HT1080 (cell line): ENCODE measurements around the gene MINDY4. TPM values are rescaled to one million over a fixed set of nuclear protein-coding genes. Genes with fewer than 3 reads are reported as not detected.
"Not testable (repeated sequence)": the region's sequence is repeated elsewhere in the genome, so short reads cannot be mapped to it uniquely, and the experiment has no call there.

Experiments
- DNase-seq: peaks from one replicate; pipeline ENCODE4 v3.0.0-alpha.2; 2015; ENCODE audit warnings: low read depth
- total RNA-seq: library from RNA; depleted of rRNA; stranded (reverse); fragments of >200 nt; shearing (Covaris generic); gene quantifications from 2 replicates; pipeline ENCODE4 v1.2.3, GENCODE V29; 2014

Gene MINDY4
- total RNA-seq, 1 experiment from 2014 or later = 1.8 TPM

DNA sequence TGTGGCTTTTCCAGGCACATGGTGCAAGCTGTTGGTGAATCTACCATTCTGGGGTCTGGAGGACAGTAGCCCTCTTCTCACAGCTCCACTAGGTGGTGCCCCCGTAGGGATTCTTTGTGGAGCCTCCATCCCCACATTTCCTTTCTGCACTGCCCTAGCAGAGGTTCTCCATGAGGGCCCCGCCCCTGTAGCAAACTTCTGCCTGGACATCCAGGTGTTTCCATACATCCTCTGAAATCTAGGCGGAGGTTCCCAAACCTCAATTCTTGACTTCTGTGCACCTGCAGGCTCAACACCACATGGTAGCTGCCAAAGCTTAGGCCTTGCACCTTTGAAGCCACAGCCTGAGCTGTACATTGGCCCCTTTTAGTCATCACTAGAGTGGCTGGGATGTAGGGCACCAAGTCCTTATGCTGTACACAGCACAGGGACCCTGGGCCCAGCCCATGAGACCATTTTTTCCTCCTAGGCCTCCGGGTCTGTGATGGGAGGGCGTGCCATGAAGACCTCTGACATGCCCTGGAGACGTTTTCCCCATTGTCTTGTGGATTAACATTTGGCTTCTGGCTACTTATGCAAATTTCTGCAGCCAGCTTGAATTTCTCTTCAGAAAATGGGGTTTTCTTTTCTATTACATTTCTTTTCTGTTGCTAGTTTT lies 62.9 kb downstream of the MINDY4 start:
- DNase-seq = not testable (repeated sequence)

DNA sequence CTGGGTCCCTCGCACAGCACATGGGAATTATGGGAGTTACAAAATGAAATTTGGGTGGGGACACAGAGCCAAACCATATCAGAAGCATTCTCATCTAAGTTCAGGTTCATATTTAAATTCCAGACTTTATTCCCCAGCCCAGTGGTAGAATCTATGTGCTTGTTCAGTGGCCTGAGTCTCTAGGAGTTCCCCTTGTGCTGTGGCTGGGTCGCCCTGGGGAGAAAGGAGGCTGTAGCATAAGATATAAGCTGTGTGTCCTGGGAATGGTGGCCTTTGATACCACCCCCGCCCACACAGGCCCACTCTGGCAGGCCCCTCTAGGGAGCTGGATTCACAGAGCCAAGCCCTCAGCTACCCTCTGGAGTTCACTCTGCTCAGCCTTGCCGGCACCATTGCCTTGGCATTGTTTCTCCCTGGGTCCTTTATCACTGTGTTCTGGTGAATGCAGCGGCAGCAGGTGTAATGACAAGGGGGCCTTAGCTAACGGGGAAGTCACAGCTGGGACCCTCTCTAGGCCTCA lies 64.2 kb downstream of the MINDY4 start:
- no peak for DNase-seq

DNA sequence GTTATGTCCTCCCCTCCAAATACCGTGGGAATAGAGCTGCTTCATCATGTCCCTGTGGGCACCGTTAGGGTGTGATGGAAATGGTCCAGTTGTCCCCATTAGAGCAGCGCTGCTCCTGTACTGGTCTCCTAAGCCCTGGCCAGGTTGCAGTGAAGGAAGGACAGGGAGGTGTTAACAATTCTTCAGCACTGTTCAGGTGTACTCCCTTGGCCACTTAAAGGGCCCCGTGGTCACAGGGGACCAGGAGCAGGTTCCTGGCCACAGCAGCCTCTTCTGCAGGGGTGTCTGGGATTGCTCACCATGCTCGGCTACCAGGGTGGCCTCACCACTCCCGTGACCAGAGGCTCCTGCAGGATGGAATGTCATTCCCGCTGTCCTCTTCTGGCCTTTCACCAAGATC lies 65.8 kb downstream of the MINDY4 start:
- DNase-seq = no peak

DNA sequence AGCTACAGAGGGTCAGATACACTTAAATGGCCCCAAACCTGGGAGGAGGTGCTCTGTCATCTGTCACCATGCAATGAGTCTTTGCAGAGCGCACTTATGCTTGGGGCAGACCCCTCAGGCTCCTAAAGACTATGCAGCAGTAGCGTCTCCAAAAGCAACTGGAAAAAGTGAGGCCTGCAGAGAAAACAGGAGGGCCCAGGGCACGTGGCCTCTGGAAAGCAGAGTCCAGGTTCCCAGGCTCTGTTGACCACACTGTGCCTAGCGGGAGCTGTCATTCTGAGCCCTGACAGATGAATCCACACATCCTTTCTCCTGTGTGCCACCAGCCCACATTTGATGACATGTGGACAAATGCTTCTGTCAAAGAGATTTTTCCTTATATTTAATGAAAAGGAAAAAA lies 66.4 kb downstream of the MINDY4 start:
- DNase-seq = no peak

DNA sequence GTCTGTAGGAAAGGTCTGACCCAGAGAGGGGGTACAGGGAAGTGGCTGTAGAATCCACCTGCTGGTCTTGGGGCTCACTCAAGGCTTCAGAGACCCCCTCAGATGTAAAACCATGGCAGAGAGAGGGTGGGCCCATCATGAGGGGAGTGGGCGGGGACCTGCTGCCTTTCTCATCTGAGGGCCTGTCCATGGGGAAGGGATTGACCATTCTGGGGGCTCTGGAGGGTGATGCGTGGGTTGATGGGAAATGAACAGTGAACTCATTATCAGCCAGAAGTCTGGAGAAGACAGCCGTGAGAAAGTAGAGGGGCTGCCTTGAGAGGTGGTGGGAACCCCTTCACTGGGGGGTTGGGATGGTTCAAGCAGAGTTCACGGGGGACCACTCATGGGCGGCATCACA lies 66.8 kb downstream of the MINDY4 start:
- no peak for DNase-seq

DNA sequence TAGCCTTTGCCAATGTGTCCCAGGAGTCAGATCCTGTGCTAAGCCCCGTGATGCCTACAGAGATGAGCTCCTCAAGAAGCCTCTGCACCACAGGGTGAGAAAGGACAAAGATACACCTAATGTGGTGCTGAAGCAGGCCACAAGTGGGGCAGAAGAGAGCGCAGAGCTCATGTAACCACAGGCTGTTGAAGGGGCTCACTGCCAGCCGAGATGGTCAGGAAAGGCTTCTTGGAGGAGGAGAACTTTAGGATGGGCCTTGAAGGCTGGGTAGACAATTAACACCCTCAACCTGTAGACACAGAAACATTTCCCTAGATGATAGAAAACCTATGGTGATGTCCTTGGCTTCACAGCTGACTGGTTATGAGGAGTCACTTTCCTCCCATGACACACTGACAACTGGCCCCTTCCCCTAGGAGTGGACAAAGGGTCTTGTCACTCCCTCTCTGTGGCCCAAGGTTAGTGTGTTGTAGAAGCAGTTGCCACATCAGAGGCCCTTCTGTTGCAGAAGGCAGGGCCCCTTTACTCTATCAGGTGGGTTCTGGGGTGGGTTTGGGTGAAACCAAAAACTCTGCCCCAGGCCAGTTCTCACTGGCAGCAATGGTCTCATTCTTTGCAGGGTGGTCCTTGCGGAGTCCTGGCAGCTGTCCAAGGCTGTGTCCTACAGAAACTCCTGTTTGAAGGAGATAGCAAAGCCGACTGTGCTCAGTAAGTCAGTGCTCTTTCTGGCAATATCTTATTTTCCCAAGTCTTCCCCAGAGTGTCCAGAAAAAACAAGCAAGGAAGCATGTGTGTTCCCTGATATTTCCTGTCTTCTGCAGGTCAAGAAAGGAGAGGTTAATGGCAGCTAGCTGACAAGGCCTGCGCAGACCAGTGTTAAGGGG lies 69.2 kb downstream of the MINDY4 start:
- DNase-seq = no peak

DNA sequence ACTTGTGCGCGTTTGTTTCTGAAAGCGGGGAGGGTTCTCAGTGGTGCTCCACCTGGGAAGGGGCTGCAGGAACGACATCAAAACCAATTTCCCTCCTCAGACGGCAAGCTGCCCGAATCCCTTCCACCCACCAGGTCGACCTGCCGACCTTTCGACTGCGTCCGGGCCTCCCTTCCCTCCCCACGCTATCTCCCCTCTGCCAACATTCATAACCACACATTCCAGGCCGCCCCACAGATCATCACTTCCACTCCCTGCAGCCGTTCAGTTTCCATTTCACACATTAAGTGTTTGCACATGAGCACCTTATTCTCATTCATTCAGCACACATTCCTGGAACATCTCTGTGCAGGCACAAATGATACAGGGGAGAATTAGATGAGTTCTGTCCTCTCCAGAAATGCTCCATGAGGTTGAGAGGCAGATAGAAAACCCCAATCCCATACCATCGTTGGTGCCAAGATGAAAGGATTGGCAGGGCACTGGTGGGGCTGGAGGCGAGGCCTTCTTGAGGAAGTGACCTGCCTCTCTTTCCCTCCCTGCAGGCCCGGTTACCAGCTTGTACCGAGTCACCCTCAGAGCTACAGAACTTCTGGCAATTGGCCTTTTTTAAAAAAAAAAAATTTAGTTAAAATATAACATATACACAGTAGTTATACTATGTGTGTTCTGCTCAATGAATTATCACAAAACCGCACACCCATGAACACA lies 70.0 kb downstream of the MINDY4 start:
- no peak for DNase-seq

DNA sequence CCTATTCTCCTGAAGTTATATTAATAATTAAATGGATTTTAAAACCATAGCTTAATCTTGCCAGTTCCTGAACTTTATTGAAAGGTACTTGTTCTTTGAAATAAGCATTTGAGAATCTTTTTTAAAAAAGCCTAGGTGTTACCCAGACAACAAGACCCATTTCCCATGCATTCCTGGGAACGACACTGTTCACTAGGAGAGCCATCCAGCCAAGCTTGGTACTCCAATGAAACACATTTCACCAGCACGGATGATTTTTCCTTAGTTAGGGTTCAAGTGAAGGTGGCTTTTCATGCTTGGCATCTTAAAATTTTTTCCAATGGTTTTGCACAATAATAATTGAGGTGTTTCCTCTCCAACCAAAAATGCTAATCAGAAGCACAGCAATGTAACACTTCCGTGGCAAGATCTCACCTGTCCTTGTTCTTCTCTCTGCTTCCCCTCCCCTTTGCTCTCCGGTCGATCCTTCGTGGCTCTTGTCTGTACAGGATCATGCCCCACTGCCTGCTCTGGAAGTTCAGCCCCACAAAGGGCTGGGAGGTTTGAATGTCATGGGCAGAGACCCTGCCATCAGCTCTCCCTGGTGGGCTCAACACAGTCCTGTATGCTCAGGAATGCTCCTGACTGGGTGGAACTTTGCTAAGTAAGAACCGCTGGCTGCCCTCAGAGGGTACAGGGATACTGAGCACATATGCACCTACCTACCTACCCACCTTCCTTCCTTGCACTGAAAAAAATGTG lies 70.8 kb downstream of the MINDY4 start:
- no peak for DNase-seq

DNA sequence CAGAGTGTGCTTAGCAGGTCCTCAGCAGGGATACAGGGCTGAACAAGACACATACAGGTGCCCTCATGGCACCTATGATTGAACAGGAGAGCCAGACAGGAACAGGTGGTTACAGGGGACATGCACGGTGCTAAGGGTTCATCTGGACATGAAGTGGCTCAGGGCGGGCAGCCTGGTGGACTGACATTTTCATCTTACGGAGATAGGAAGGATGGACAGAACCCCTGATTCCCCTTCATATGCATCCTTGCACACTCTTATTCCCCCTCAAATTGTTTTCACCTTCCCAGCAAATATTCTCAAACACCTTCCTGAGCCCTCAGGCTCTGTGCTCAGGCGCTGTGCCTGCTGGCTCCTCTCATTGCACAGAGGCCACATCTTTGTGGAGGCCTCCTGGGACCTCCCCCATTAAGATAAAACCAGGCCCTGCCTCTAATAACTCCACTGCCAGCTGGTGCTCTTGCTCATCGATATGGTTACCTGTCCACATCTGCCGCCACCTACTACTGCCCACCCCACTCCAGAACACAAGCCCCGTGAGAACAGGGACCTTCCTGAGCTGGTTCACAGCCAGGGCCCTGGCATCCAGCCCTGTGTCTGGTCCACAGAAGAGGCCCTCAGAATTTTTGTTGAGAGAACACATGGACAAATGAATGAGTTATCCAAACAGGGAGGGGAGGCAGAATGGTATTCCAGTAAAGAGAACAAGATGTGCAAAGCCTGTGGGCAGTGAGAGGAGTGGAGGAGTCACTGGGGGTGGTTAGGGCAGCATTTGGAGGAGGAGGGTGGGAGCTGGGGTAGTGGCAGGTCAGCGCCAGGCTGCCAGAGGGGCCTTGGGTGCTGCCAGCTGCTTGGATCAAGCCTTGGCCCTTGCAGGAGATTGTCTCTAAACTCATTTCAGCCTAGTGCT lies 71.6 kb downstream of the MINDY4 start:
- DNase-seq = no peak

DNA sequence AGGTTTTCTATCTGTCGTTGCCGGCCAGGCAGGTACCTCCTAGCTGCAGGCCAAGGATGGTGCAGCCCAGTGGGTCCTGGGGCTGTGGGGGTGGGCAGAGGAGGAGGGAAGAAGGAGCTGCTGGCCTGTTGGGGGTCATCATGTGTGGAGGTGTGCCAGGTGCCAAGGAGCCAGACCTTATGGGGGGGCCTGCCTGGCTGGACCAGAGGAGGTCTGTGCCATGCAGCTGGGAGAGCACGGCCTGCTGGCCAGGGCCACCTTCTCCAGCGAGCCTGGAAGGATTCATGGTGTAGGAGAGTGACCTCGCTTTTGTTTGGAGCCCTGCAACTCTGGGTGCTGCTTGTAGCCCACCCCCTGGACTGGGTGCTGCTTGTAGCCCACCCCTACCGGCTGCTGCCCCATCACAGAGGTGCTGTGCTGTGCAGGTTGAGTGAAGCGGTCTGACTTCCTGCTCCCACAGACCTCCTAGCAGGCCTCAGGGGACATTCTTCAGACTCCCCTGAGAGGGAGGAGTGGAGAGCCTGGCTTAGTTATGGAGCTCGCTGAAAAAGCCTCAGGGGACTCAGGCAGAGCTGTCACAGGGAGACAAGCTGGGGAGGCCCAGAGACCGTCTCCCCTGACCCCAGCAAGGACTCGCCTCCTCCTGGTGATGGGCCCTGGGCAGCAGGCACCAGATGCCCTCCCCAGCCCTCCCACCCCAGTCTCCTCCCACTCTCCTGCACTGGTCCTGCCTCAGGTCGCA lies 72.7 kb downstream of the MINDY4 start:
- DNase-seq = no peak

DNA sequence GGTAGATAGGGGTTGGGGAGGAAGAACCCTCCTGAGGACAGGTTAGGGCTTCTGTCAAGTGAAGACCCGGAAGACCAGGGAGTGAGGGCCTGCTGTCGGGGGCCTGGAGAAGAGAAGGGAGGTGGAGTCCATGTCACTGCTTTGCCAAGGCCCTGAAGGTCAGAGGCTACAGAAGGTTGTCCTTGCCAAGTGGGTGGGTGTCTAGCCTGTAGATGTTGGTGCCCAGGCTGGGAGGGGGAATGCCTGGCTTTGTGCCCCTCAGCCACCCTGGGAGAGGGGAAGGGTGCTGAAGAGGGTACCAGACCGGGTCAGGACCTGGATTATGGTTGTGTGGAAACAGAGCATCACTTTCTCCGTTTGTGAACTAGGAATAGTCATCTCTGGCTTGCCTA lies 73.3 kb downstream of the MINDY4 start:
- DNase-seq = no peak

DNA sequence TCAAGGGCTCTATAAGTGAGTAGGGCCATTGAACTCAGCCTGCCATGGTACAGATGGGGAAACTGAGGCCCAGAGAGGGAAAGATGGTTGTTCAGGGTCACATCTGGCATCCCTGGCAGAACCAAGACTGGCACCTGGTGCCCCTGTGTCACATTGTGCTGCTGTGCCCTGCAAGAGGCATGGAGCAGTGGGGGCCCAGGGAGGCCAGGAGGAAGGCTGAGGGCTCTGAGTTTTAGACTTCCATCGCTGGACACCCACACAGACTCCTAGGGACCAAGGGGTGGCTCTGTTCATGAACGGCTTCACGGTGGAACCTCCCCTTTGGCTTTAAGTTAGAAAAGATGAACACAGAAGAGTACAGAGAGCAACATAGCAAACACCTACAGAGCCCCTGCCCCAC lies 73.7 kb downstream of the MINDY4 start:
- DNase-seq = no peak

DNA sequence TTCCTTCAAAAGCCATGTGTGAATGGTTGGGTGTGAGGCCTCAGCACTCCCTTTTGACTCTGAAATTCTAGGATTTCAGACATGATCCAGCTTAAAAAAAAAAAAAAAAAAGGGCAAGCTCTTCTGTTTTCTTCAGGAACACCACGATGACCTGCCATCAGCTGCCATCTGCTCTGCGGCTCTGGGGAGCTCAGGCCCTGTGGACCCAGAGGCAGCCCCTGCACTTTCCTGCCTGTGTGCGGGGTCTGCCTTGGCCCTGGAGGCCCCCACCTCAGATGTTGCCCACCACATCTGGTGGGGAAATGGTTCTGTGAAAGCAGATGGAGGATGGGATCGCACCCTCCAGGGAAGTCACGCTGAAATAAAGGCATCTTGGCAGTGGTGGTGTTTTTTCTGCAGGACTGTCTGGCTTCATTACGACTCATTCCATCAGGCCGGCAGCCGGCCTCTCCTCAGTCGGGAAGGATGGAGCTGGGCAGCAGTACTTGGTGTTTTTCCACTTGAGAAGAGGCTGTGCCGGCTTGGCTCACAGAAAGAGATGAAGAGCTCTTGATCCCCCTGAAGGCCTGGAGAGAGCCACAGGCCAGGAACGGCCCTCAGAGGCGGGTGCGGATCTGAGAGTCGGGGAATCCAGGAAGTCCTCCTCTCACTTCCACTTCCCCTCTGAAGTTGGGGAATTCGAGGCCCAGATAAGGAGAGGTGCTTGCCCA lies 74.4 kb downstream of the MINDY4 start:
- DNase-seq = peak; percentile 42

DNA sequence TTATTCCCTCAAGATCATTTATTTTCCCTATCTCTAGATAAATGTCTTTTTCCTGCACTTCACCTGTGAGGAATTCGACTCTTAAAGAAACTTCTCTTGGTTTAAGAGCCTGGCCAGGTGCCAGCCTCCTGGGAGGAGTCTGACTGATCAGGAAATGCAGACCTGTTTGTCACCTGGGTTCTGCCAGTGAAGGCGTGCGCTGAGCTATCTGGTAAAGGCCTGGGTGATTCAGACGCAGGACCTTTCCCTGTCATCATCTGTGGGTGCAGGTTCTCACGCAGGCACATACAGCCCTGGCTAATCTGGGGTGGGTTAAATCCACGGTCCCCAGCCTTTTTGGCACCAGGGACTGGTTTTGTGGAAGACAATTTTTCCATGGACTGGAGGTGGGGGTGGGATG lies 75.2 kb downstream of the MINDY4 start:
- no peak for DNase-seq

DNA sequence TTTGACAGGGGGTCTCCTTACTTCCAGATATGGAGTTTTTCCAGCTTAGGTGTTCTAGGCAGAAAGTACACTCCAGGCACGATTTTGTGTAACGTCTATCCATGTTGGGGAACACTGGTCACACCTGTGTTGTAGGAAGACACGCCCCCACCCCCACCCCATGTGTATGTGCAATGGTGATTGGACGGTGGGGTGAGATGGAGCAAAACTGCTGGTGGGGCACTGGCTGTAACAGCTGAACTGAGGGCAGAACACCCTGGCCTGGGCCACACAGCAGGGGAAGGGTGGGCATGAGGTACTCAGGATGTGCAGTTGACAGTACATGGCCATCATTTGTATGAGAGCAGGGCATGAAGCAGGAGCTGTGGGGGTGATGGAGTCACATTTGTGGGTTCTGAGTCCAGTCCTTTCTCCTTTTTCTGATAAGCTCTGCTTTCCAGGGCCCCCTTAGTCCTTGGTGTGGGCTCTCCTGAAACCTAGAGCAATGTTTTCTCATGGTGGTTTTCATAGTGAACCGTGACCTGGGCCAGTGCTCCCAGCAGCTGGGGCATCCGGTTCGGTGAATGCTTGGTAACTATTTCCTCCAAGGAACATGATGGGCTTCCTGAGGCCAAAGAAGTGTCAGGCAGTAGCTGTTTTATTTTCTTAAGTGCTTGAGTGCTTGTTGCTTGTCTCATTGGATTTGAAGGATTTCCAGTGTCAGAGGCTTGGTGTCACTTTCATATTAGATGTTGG lies 77.1 kb downstream of the MINDY4 start:
- no peak for DNase-seq

DNA sequence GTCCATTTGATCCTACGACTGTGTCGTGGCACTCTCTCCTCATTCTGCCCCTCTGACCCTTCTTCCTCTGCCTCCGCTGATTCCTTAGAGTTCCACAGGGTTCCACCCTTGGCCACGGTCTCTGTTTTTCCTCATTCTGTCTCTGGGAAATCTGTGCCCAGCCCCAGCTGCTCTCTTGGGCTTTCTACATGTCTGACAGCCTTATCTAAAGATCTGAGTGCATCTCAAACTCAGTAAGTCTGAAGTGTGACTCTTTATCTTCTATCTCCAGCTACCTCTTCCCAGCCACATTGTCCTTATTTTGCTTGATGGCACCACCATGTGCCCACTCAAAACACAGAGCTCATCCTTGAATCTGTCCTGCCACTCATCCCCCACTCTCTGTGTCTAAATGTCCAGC lies 78.3 kb downstream of the MINDY4 start:
- no peak for DNase-seq

DNA sequence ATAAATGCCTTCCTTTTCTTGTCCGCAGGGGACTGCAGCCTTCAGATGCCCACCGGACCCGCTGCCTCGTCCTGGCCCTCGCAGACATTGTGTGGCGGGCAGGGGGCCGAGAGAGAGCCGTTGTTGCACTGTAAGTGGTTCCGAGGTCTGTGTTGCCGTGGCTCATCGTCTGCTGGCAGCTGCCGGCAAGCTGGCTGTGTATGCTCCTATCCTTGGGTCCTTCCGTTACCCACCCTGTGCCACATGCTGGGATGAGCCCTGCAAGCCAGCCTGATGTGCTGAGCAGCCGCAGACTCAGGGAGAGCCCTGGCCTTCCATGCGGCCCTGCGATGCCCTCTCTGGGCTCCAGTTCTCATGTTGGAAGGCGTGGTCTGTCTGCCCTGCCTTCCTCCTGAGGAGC lies 79.2 kb downstream of the MINDY4 start:
- DNase-seq = no peak

DNA sequence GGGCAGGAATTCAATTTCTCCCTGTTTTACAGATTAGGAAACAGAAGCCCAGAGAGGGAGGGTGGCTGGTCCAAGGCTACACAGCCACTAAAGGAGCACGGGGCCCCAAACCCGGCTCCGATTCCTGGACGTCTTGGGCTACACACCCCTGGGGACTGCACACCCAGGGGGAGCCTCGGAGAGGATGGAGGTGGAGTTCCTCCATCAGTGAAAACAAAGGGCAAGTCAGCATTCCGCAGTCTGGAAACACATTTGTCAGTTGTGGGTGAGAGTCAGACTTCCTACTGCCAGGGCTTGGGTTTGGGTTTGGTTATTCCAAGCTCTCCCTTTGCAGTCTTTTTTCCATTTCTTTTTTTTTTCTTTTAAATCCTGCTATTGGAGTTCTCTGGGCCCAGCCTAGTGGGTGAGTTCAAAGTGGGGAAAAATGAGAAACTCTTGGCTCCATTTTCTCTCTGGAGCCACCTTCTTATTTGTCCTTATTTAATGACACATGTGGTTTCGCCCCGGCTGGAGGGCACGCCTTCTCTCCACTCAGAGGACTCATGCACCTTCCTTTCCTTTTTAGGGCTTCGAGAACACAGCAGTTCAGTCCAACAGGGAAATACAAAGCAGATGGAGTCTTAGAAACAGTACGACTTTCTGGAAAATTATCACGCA lies 80.6 kb downstream of the MINDY4 start:
- DNase-seq = no peak
